CD4-positive, alpha-beta memory T cell (primary cell): ENCODE data around the gene MMP23B. TPM values are rescaled to one million over a fixed set of nuclear protein-coding genes. Genes with fewer than 3 reads are reported as not detected.
A peak's percentile ranks its signal among the peaks of the same experiment; 100 is the strongest.
"Not testable (repeated sequence)": the region's sequence is repeated elsewhere in the genome, so short reads cannot be mapped to it uniquely, and the experiment has no call there.

Source experiments
- CTCF ChIA-PET: fragments of 350-600 bp; sonication (Branson Sonifier 250); formaldehyde crosslinking; loops from one replicate; lab custom pipeline; 2021; ENCODE audit warnings: inconsistent platforms; ENCODE audit not compliant: partially characterized antibody; lab: Charles Lee
- POLR2A ChIA-PET: fragments of 350-600 bp; sonication (Branson Sonifier 250); formaldehyde crosslinking; loops from one replicate; lab custom pipeline; 2021; ENCODE audit not compliant: partially characterized antibody; lab: Charles Lee
- DNase-seq, 5 donors: peaks; one replicate each; pipeline versions ENCODE4 v3.0.0 to v3.0.0-alpha.2; 2020 to 2022; ENCODE audit warnings: mixed read lengths in 1 of 5
- H3K27ac ChIP-seq: one replicate; pipeline ENCODE4 v1.7.0; 2013; ENCODE audit warnings: low read depth, low read length
- H3K27me3 ChIP-seq: 2 replicates; pipeline ENCODE4 v1.7.0; 2013; ENCODE audit warnings: mild to moderate bottlenecking, low read length, moderate library complexity; ENCODE audit not compliant: insufficient read depth
- H3K36me3 ChIP-seq: 2 replicates; pipeline ENCODE4 v1.7.0; 2013; ENCODE audit warnings: mild to moderate bottlenecking, low read length, moderate library complexity; ENCODE audit not compliant: insufficient read depth
- H3K4me1 ChIP-seq: 2 replicates; pipeline ENCODE4 v1.7.0; 2013; ENCODE audit warnings: mild to moderate bottlenecking, low read length, moderate library complexity; ENCODE audit not compliant: insufficient read depth
- H3K4me3 ChIP-seq, 2 donors: one replicate each; pipeline ENCODE4 v1.7.0; 2013; ENCODE audit warnings: low read length in 2 of 2, mild to moderate bottlenecking in 1 of 2
- H3K9me3 ChIP-seq, 2 donors: one replicate each; pipeline ENCODE4 v1.7.0; 2013; ENCODE audit warnings: low read length in 2 of 2, control low read depth in 1 of 2; ENCODE audit not compliant: control insufficient read depth in 1 of 2
- H3K27ac Mint-ChIP-seq, 7 donors: one replicate each; pipeline ENCODE4 v1.8.0; 2020 to 2021; ENCODE audit warnings: mixed read lengths in 7 of 7, mild to moderate bottlenecking in 6 of 7, inconsistent platforms in 3 of 7, moderate library complexity in 3 of 7
- H3K27me3 Mint-ChIP-seq, 2 donors: one replicate each; pipeline ENCODE4 v1.8.0; 2020 to 2021; ENCODE audit warnings: mixed read lengths in 2 of 2
- H3K36me3 Mint-ChIP-seq, 2 donors: one replicate each; pipeline ENCODE4 v1.8.0; 2020 to 2021; ENCODE audit warnings: mixed read lengths in 2 of 2, inconsistent platforms in 1 of 2, mild to moderate bottlenecking in 1 of 2
- H3K4me1 Mint-ChIP-seq, 4 donors: one replicate each; pipeline ENCODE4 v1.8.0; 2020 to 2021; ENCODE audit warnings: mixed read lengths in 4 of 4, mild to moderate bottlenecking in 1 of 4
- H3K4me3 Mint-ChIP-seq, 8 donors: one replicate each; pipeline ENCODE4 v1.8.0; 2020 to 2021; ENCODE audit warnings: mixed read lengths in 8 of 8, mild to moderate bottlenecking in 7 of 8, moderate library complexity in 6 of 8, inconsistent platforms in 3 of 8
- H3K9me3 Mint-ChIP-seq, 8 donors: one replicate each; pipeline ENCODE4 v1.8.0; 2020 to 2021; ENCODE audit warnings: mixed read lengths in 8 of 8, mild to moderate bottlenecking in 5 of 8, inconsistent platforms in 3 of 8, moderate library complexity in 1 of 8
- intact Hi-C: fragments of 100-400 bp; cut with micrococcal nuclease; formaldehyde crosslinking; loops from one replicate; pipeline ENCODE4 v1.15.1; 2023
- polyA plus RNA-seq, 2 donors: library from polyadenylated mRNA; unstranded; fragments of 300-500 nt; fragmentation: Illumina TruSeq; gene quantifications; one replicate each; pipeline ENCODE4 v1.2.3, GENCODE V29; 2021
- total RNA-seq, 2 experiments: library from RNA; stranded (reverse); gene quantifications; one replicate each; pipeline ENCODE4 v1.2.3, GENCODE V29; 2021

The MMP23B gene
- total and polyA plus RNA-seq, 4 experiments from 2014 or later, result 0.53 to 3.7 (median 3.5) TPM; not detected in 1

DNA sequence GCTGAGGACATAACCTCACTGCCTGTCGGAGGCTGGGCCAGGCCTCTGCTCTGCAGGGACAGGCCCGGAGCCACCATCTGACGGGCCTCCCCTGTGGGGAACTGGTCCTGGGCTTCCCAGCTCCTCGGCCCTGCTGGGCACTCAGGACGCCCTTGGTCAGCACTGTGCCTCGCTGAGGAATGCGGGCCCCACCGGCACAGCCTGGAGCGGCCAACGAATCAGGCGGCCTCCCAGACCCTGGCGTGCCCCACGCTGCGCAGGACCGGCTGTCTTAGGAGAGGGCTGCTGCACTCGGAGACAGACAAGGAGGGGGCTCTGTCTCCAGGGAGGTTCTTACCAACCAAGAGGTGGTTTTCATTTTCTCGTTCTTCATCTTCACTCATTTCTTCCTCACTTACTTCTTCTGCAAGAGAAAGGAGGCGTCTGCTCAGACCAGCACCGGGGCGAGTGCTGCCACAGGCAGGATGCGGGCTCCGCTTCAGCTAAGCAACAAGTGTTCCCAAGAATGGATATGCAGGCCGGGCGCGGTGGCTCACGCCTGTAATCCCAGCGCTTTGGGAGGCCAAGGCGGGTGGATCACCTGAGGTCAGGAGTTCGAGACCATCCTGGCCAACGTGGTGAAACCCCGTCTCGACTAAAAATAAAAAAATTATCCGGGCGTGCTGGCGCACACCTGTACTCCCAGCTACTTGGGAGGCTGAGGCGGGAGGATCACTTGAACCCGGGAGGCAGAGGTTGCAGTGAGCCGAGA is 8.9 kb downstream of the MMP23B start:
- H3K4me3 ChIP-seq, H3K9me3 Mint-ChIP-seq, H3K27ac Mint-ChIP-seq, H3K27me3 ChIP-seq, intact Hi-C loops, H3K27me3 Mint-ChIP-seq, CTCF ChIA-PET, H3K27ac ChIP-seq, H3K4me1 Mint-ChIP-seq, DNase-seq, POLR2A ChIA-PET, H3K9me3 ChIP-seq, H3K4me3 Mint-ChIP-seq, H3K4me1 ChIP-seq, H3K36me3 ChIP-seq: not testable (repeated sequence)
- peaks cover 4 to 12% of the 10 kb centered on the region in 2 donors for H3K36me3 Mint-ChIP-seq

DNA sequence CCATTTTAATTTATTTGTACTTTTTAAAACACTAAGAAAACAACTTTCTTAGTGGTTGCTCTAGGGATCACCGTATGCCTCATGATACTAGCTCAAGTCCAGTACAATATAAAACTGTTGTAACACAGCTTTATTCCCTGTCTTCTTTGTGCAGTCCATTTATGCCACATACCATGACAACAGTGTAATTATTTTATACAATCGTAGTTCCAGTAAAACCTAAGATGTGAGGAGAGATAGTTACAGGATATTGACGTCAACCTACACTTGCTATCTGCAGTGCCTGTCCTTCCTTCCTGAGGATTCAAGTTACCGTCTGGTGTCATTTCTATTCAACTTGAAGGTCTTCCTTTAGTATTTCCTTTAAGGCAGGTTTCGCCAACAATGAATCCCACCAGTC is 14.4 kb downstream of the MMP23B start:
- H3K27me3 ChIP-seq, H3K4me1 ChIP-seq, H3K4me3 ChIP-seq, H3K9me3 Mint-ChIP-seq, H3K27me3 Mint-ChIP-seq, intact Hi-C loops, H3K27ac Mint-ChIP-seq, CTCF ChIA-PET, DNase-seq, H3K27ac ChIP-seq, H3K4me3 Mint-ChIP-seq, H3K4me1 Mint-ChIP-seq, POLR2A ChIA-PET, H3K9me3 ChIP-seq: not testable (repeated sequence)
- H3K36me3 ChIP-seq, result peaks cover 10% of the 10 kb centered on the region
- peaks cover 34 to 39% of the 10 kb centered on the region in 2 donors for H3K36me3 Mint-ChIP-seq

- H3K36me3 ChIP-seq, result peaks cover 19% of the 10 kb centered on the region
- H3K9me3 ChIP-seq, POLR2A ChIA-PET, DNase-seq, H3K9me3 Mint-ChIP-seq, H3K27me3 ChIP-seq, H3K27ac ChIP-seq, H3K4me3 Mint-ChIP-seq, H3K27me3 Mint-ChIP-seq, H3K4me3 ChIP-seq, H3K4me1 Mint-ChIP-seq, H3K4me1 ChIP-seq, intact Hi-C loops, CTCF ChIA-PET, H3K27ac Mint-ChIP-seq: not testable (repeated sequence)
- H3K36me3 Mint-ChIP-seq, result peaks cover 48 to 52% of the 10 kb centered on the region in 2 donors
These were observed 15.7 kb downstream of the MMP23B start for GRCh38 chr1:1647567-1648241.

- intact Hi-C loops, CTCF ChIA-PET, H3K27ac ChIP-seq, H3K27ac Mint-ChIP-seq, H3K4me3 Mint-ChIP-seq, H3K4me3 ChIP-seq, H3K27me3 Mint-ChIP-seq, DNase-seq, H3K9me3 ChIP-seq, POLR2A ChIA-PET, H3K9me3 Mint-ChIP-seq, H3K27me3 ChIP-seq, H3K4me1 Mint-ChIP-seq, H3K4me1 ChIP-seq: not testable (repeated sequence)
- peaks cover 49 to 53% of the 10 kb centered on the region in 2 donors for H3K36me3 Mint-ChIP-seq
- H3K36me3 ChIP-seq, result peaks cover 20% of the 10 kb centered on the region
These were observed 16.3 kb downstream of the MMP23B start for GRCh38 chr1:1648265-1648664.

GRCh38 chr1:1658583-1659549 is 26.9 kb downstream of the MMP23B start, which contains the start of gene CDK11B:
CDK11B (minus strand) TSS chr1:1659004; CDS start chr1:1657485, 1,519 bp downstream.
- intact Hi-C loops, result loop anchor here (10.0 kb wide), 1 partner anchor 84 kb away; the partner anchor contains the start of gene SSU72
- H3K9me3 ChIP-seq, H3K4me1 Mint-ChIP-seq, H3K27me3 ChIP-seq, H3K9me3 Mint-ChIP-seq, H3K27me3 Mint-ChIP-seq, CTCF ChIA-PET, H3K4me1 ChIP-seq: not testable (repeated sequence)
- Histone ChIP-seq H3K36me3 (peaks cover 22% of the 10 kb centered on the region), H3K4me3 (peak within 1 kb of the TSS in 1 of 2 donors; percentile 56), H3K27ac (peak within 1 kb of the TSS; percentile 67)
- DNase-seq, result peak; percentile 95 to 99 (median 97)
- peaks cover 6 to 24% of the 10 kb centered on the region in 2 donors for H3K36me3 Mint-ChIP-seq
- H3K4me3 Mint-ChIP-seq, result peak within 1 kb of the TSS; percentile 86 to 98 (median 94)
- H3K27ac Mint-ChIP-seq, result peak within 1 kb of the TSS; percentile 92 to 100 (median 99)
- POLR2A ChIA-PET, result interaction anchor here (0.9 kb wide), 1 partner anchor 28 kb away, joined by 4 read pairs; no protein-coding TSS in a partner anchor

GRCh38 chr1:1662392-1662791 is 30.4 kb downstream of the MMP23B start:
- H3K4me1 Mint-ChIP-seq, DNase-seq, H3K27me3 ChIP-seq, H3K9me3 ChIP-seq, H3K4me3 Mint-ChIP-seq, H3K9me3 Mint-ChIP-seq, intact Hi-C loops, CTCF ChIA-PET, H3K27me3 Mint-ChIP-seq, H3K4me3 ChIP-seq, H3K27ac ChIP-seq: not testable (repeated sequence)
- POLR2A ChIA-PET, result interaction anchor here (0.9 kb wide), 1 partner anchor 67 kb away, joined by 3 read pairs; no protein-coding TSS in a partner anchor
- Mint-ChIP-seq H3K27ac (peak overlapping the region in 2 of 7 donors; percentile 22 to 84), H3K36me3 (peaks cover 5 to 19% of the 10 kb centered on the region in 2 donors)
- Histone ChIP-seq H3K36me3 (peaks cover 15% of the 10 kb centered on the region), H3K4me1 (peaks cover 11% of the 10 kb centered on the region)
